Neural cell (in vitro differentiated cells): ENCODE data around the gene AATK. TPM values are rescaled to one million over a fixed set of nuclear protein-coding genes. Genes with fewer than 3 reads are reported as not detected.

Experiments
- H2AFZ ChIP-seq: fragments of 200-600, 300-800 bp; sonication (generic), shearing (Covaris generic); 2 replicates; pipeline ENCODE4 v1.6.0; 2014; ENCODE audit warnings: low read depth, mild to moderate bottlenecking, antibody characterized with exemption, low read length, moderate library complexity
- H3F3A ChIP-seq: fragments of 200-600 bp; shearing (Covaris generic); 2 replicates; pipeline ENCODE4 v1.6.1; 2016; ENCODE audit warnings: mild to moderate bottlenecking, moderate library complexity, mixed read lengths, antibody characterized with exemption, low read length; ENCODE audit not compliant: insufficient read depth, poor library complexity, severe bottlenecking
- H3K27ac ChIP-seq: fragments of 200-600, 300-800 bp; sonication (generic), shearing (Covaris generic); 2 replicates; pipeline ENCODE4 v1.5.1; 2014; ENCODE audit warnings: mild to moderate bottlenecking, low read length, moderate library complexity
- H3K27me3 ChIP-seq: fragments of 300-800, 200-600 bp; sonication (generic), shearing (Covaris generic); 2 replicates; pipeline ENCODE4 v1.6.0; 2014; ENCODE audit warnings: mild to moderate bottlenecking, low read depth, low read length, moderate library complexity; ENCODE audit not compliant: insufficient read depth
- H3K36me3 ChIP-seq: fragments of 300-800, 200-600 bp; sonication (generic), shearing (Covaris generic); 2 replicates; pipeline ENCODE4 v1.5.1; 2014; ENCODE audit warnings: mild to moderate bottlenecking, antibody characterized with exemption, low read length, moderate library complexity; ENCODE audit not compliant: insufficient read depth
- H3K4me2 ChIP-seq: fragments of 300-800, 200-600 bp; sonication (generic), shearing (Covaris generic); 2 replicates; pipeline ENCODE4 v1.6.0; 2014; ENCODE audit warnings: mild to moderate bottlenecking, low read length
- H3K4me3 ChIP-seq: fragments of 300-800, 200-600 bp; sonication (generic), shearing (Covaris generic); 2 replicates; pipeline ENCODE4 v1.5.1; 2014; ENCODE audit warnings: mild to moderate bottlenecking, low read length, moderate library complexity
- H3K79me2 ChIP-seq: fragments of 200-600 bp; shearing (Covaris generic); replicated peaks from 2 replicates; pipeline ENCODE4 v1.6.0; 2014; ENCODE audit warnings: mild to moderate bottlenecking, low read length, moderate library complexity; ENCODE audit not compliant: insufficient read depth
- H3K9ac ChIP-seq: fragments of 300-800, 200-600 bp; sonication (generic), shearing (Covaris generic); 2 replicates; pipeline ENCODE4 v1.6.1; 2016; ENCODE audit warnings: mild to moderate bottlenecking, low read length, mixed read lengths
- H3K9me2 ChIP-seq: fragments of 200-600 bp; shearing (Covaris generic); 2 replicates; pipeline ENCODE4 v1.6.1; 2016; ENCODE audit warnings: mild to moderate bottlenecking, low read length, mixed read lengths; ENCODE audit not compliant: insufficient read depth
- H3K9me3 ChIP-seq: fragments of 200-600, 300-800 bp; sonication (generic), shearing (Covaris generic); 2 replicates; pipeline ENCODE4 v1.6.1; 2016; ENCODE audit warnings: mild to moderate bottlenecking, mixed run types, low read length, moderate library complexity, mixed read lengths
- H4K20me1 ChIP-seq: fragments of 200-600 bp; shearing (Covaris generic); 2 replicates; pipeline ENCODE4 v1.6.1; 2016; ENCODE audit warnings: mild to moderate bottlenecking, mixed run types; ENCODE audit not compliant: insufficient read depth
- CTCF ChIP-seq: fragments of 450-650 bp; IDR thresholded peaks from 2 replicates; pipeline ENCODE4 v1.5.1; 2014; ENCODE audit warnings: antibody characterized with exemption, mild to moderate bottlenecking, moderate library complexity; ENCODE audit not compliant: poor library complexity, severe bottlenecking
- EP300 ChIP-seq: fragments of 450-650 bp; conservative IDR thresholded peaks from 2 replicates; pipeline ENCODE4 v1.6.1; 2014; ENCODE audit warnings: antibody characterized with exemption, mild to moderate bottlenecking, moderate library complexity; ENCODE audit not compliant: poor library complexity, severe bottlenecking
- EZH2 ChIP-seq: fragments of 200-600, 300-800 bp; shearing (Covaris generic), sonication (generic); IDR thresholded peaks from 2 replicates; pipeline ENCODE4 v1.6.1; 2014; ENCODE audit warnings: antibody characterized with exemption, low read length, borderline replicate concordance, mild to moderate bottlenecking; ENCODE audit not compliant: insufficient read depth, poor library complexity, severe bottlenecking
- MXI1 ChIP-seq: fragments of 450-650 bp; conservative IDR thresholded peaks from 2 replicates; pipeline ENCODE4 v1.6.1; 2014; ENCODE audit warnings: antibody characterized with exemption, mild to moderate bottlenecking; ENCODE audit not compliant: poor library complexity, severe bottlenecking
- POLR2AphosphoS5 ChIP-seq: IDR thresholded peaks from 2 replicates; pipeline ENCODE4 v1.6.1; 2012
- RAD21 ChIP-seq: fragments of 450-650 bp; conservative IDR thresholded peaks from 2 replicates; pipeline ENCODE4 v1.6.1; 2014; ENCODE audit warnings: antibody characterized with exemption, mild to moderate bottlenecking, moderate library complexity
- REST ChIP-seq: IDR thresholded peaks from 2 replicates; pipeline ENCODE4 v1.6.1; 2012; ENCODE audit warnings: borderline replicate concordance
- SMC3 ChIP-seq: fragments of 450-650 bp; conservative IDR thresholded peaks from 2 replicates; pipeline ENCODE4 v1.6.1; 2014; ENCODE audit warnings: antibody characterized with exemption, mild to moderate bottlenecking, moderate library complexity; ENCODE audit not compliant: poor library complexity
- TAF1 ChIP-seq: IDR thresholded peaks from 2 replicates; pipeline ENCODE4 v1.6.1; 2012; ENCODE audit warnings: low read depth
- polyA plus RNA-seq: library from polyadenylated mRNA; depleted of rRNA; stranded (reverse); fragments of >200 nt; gene quantifications from 2 replicates; pipeline ENCODE4 v1.2.3, GENCODE V29; 2014

Gene AATK
- polyA plus RNA-seq, 1 donor from 2014 or later = 11.1 TPM

GRCh38 chr17:81099888-81100287 is 66.1 kb downstream of the AATK start:
- H3K9ac ChIP-seq = no peak overlapping the region
- no peaks in the 10 kb centered on the region for H3K27me3 ChIP-seq
- no peak overlapping the region for H3K4me2 ChIP-seq

GRCh38 chr17:81097943-81098308 is 68.1 kb downstream of the AATK start:
- H2AFZ ChIP-seq = no peak overlapping the region
- no peaks in the 10 kb centered on the region for H3K36me3 ChIP-seq
- no peaks in the 10 kb centered on the region for H3K9me3 ChIP-seq
- H3K4me3 ChIP-seq = peak overlapping the region; percentile 18
- H3K27ac ChIP-seq = peak overlapping the region; percentile 96
- no peaks in the 10 kb centered on the region for H3K9me2 ChIP-seq
- no peaks in the 10 kb centered on the region for H3K79me2 ChIP-seq
- H3K4me2 ChIP-seq = no peak overlapping the region
- no peak for TF ChIP-seq POLR2AphosphoS5
- no peaks in the 10 kb centered on the region for H3K27me3 ChIP-seq
- H4K20me1 ChIP-seq = no peaks in the 10 kb centered on the region
- peak overlapping the region; percentile 78 for H3K9ac ChIP-seq
- peaks cover 11% of the 10 kb centered on the region for H3F3A ChIP-seq

More at GRCh38 chr17:81099888-81100287, 66.1 kb downstream of the AATK start:
- Histone ChIP-seq H3F3A (peaks cover 4% of the 10 kb centered on the region), H3K4me3 (no peak overlapping the region), H4K20me1 (no peaks in the 10 kb centered on the region), H3K27ac (no peak overlapping the region), H3K79me2 (no peaks in the 10 kb centered on the region), H3K36me3 (no peaks in the 10 kb centered on the region), H3K9me3 (no peaks in the 10 kb centered on the region), H3K9me2 (no peaks in the 10 kb centered on the region), H2AFZ (no peak overlapping the region)
- TF ChIP-seq CTCF (no peak), EZH2 (no peak), SMC3 (no peak), POLR2AphosphoS5 (no peak), MXI1 (no peak), REST (no peak), RAD21 (no peak), TAF1 (no peak), EP300 (no peak)
